HG03135 (cell line): ENCODE data around the gene NEURL3.

Experiments used
- ATAC-seq: cut with Tn5 transposase; IDR thresholded peaks from one replicate; pipeline ENCODE4 v1.9.1; 2021; ENCODE audit warnings: mild to moderate bottlenecking, moderate library complexity; ENCODE audit not compliant: unreplicated experiment

The NEURL3 gene

GRCh38 chr2:96528006-96528699 is 23.0 kb upstream of the NEURL3 start:
- ATAC-seq = no peak

DNA sequence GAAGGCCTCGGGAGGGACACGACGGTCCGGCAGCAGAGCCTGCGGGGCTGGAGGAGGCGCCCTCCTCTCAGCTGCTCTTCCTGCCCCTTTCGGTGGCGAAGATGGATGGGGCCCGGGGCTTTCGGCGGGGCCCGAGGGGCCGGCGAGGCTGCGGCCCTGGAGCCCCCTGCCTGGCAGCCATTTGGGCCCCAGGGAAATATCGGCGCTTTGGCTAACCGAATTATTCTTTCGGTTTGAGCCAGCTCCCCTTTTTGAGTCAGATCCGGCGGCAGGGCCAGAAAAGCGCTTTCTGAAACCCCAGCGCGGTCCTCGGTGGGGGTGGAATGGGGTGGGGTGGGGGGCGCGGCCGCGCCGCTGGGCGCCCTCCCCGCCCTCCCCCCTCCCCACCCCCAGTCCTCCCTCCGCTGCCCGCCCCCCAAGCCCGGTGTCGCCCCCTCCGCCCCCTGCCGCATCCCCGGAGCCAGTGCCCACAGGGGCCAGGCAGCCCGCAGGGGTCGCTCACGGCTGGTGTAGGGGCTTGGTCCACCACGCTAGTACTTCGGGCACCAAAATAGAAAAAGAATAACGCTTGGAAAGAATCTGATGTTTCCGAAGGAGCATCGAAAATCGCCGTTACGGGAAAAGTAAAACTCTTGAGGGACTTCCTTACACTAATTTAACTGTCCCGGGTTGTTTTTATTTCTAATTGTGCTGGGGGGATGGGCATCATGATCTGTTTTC is 22.3 kb upstream of the NEURL3 start:
- no peak for ATAC-seq

DNA sequence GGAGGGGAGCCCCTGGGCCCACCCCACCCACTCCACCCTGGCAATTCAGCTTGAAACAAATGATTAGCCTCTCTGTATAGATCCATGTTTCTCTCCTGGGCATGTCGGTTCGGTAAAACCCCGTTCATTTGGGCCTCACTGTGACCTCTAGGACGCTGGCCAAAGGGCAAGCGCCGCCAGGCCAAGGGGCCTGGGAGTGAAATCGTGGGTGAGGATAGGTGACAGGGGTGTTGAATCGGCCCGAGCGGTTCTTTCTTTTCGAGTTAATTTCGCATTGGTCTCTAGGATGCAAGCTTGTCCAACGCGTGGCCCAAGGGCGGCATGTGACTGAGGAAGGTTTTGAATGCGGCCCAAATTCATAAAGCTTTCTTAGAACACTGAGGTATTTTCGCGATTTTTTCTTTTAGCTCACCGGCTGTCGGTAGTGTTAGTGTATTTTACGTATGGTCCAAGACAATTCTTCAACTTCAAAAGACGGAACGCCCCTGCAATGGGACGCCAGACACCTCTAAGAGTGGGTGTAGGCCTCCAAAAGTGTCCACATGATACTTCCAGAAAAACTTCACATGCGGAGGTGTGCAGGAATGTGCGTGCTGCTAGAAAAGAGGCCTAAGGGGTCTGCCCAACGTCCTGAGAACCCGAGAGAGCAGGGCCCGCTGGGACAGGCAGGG is 21.6 kb upstream of the NEURL3 start:
- ATAC-seq = no peak

- no peak for ATAC-seq
Observed at GRCh38 chr2:96526101-96526591, 21.0 kb upstream of the NEURL3 start.

- ATAC-seq = no peak
Observed at GRCh38 chr2:96525211-96525507, 20.0 kb upstream of the NEURL3 start.

- ATAC-seq = no peak
Observed at GRCh38 chr2:96524482-96525210, 19.5 kb upstream of the NEURL3 start.

GRCh38 chr2:96523659-96524481 is 18.7 kb upstream of the NEURL3 start:
- no peak for ATAC-seq

DNA sequence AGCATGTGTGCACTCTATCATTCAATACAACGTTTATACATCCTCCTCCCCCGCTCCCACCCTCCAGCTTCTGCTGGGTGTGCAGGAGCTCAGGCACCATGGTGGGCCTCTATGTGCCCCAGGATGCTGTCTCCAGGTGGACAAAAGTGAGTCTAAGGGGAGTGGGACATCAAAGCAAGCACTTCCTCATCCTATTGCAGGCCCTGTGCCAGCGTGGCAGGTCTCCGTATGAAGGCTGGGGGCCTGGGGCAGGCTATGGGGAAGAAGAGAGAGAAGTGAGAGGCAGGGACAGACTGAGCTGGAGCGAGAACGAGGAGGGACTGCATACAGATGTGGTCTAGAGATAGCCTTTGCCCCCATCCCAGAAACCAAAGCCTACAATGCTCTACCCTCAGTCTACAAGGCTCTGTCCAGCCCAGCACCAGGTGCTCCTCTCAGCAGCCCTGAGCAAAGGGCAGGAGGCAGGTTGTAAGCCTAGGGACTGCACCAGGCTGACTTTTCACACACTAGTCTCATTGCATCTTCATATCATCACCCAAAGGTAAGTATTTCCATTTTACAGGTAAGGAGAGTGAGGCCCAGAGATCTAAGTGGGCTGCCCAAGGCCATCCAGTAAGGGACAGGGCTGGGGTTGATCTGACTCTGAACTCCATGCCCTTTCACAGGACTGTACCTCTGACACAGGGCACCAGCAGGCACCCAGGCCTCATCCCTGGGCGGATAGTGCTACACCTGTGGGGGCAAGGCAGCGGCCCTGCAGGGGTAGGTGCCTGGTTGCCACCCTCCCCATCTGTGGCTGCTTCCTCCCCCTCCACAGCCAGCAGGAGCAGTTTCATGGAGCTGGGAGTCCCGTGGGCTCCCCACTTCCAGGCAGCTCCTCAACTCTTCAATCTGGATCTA is 17.4 kb upstream of the NEURL3 start:
- no peak for ATAC-seq

- no peak for ATAC-seq
Observed at GRCh38 chr2:96521219-96521618, 16.1 kb upstream of the NEURL3 start.

DNA sequence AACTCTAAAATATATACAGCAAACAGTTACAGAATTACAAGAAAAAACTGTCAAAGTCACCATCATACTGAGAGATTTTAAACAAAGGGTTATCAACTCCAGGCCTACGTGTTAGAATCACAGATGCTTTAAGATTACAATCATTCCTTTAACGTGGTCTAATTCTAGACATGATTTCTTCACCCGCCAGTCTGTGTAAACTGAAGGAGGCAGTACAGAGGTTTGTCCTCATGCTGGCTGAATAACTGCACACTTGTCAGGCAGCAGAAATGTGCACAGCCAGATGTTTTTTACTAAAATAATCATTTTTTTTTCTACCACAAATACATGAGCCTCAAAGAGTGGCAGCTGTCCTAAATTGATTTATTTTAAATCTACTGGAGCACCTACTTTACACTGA is 15.5 kb upstream of the NEURL3 start:
- ATAC-seq = no peak

GRCh38 chr2:96520231-96520630 is 15.1 kb upstream of the NEURL3 start:
- ATAC-seq = no peak

- no peak for ATAC-seq
Observed at GRCh38 chr2:96517079-96517478, 11.9 kb upstream of the NEURL3 start.

DNA sequence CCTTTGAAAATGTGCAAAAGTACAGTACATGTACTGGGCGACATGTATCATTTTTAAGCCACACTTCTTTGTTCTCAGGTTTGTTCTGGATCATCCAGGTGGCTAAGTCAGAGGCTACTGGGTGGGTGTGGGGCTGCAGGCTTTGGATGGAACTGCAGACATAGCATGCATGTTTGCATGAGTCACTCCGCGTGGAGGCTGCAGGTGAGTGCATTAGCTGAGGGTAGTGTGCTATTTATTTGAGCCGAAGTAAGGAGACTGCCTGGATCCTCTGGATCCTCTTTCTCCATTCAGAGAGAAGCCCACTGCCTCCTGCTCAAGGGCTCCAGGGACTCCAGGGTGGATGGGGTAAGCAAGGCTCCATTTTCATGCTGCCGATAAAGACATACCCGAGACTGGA is 9.4 kb upstream of the NEURL3 start:
- ATAC-seq = no peak

DNA sequence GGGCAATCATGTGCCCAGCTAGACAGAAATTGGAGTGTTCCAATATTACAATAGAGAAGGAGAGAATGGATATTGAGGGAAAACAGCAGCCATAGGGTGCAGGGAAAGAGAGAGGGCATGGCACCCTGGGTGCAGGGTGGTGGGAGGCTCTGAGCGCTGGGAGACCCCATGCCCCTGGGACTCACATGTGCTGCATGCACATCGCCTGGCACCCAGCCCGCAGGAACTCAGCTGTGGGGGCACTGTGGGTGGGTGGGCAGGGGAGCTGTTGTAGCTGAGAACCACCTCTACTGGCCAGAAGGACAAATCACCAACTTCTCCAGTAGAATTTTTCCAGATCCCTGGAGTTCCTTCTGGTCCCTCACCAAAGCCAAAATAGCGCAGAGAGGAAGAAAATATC is 7.2 kb upstream of the NEURL3 start:
- no peak for ATAC-seq

GRCh38 chr2:96511851-96512250 is 6.7 kb upstream of the NEURL3 start:
- no peak for ATAC-seq

DNA sequence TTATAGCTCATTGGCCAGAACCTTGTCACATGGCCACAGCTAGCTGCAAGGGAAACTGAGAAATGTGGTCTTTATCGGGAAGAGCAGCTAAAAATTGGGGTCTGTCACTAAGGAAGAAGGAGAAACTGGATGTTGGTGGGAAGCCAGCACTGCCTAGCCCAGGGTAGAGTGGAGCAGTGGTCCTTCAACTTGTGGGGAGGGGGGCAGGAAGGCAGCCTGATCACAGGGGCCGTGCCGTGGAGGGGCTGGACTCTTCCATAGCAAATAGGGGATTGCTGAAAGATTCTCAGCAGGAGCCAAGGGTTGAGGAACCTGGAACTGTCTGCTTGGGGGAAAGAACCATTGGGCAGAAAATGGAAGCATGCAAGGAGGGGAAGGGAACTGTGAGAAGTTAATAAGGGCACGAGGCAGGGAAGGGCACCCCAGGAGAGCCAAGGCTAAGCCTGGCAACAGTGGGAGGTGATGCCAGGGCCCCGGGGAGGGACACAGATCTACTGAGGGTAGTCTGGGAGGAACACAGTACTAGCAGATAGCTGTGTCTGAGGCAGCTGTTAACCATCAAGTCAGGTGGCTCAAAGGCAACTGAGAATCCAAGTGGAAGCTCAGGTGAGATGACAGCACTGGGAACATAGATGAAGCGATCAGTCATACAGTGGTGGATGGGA is 5.9 kb upstream of the NEURL3 start:
- no peak for ATAC-seq

DNA sequence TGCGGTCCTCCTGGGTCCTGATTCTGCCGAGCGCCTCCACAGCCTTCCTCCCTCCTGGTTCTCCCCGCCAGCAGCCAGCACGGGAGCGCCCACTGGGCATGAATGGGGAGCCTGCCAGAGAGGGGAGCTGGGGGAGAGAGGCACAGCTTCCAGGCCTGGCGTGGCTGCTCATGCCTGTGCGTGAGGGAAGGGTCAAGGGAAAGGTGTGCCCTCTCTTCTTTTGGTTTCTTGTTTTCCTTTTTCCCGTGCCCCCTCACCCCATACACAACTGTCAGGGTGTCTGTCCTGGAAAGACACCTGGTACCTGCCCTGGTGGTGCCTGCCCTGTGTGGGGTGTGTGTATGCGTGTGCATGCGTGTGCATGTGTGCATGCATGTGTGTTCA is 4.7 kb upstream of the NEURL3 start:
- no peak for ATAC-seq

DNA sequence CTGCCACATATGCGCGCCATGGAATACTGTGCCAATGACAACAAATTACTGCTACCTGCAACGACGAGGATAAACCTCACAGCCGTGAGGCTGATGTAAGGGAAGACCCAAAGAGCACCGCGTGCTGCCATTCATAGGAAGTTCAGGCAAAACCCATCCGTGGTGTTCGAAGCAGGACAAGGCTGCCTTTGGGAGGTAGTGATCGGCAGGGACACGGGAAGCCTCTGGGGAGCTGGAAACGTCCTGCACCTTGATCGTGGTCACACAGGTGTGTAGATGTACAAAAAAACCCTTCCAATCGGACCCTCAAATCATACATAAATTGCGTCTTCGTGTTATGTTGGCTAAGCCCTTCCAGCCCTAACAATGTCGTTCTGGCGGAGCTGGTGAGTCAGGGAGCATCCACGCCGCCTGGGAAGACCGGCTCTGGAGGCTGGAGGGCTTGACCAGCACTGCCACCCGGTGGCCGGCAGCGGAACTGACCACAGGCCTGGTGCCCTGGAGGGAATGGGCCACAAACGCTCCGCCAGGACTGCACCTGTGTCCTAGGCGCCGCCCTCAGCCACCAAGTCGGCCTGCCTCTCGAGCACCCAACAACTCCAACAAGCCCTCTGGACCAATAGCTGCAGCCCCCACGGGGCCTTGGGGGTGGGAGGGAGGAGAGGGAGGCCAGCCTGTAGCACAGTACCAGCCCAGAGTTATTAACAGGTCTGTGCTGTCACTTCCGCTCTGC is 4.1 kb upstream of the NEURL3 start:
- peak; percentile 58 for ATAC-seq
